ENCODE data around the gene DCLK1. TPM values are rescaled to one million over a fixed set of nuclear protein-coding genes. Genes with fewer than 3 reads are reported as not detected.

The DCLK1 gene
- total RNA-seq, 1 donor from 2014 or later = 6.4 TPM

DNA sequence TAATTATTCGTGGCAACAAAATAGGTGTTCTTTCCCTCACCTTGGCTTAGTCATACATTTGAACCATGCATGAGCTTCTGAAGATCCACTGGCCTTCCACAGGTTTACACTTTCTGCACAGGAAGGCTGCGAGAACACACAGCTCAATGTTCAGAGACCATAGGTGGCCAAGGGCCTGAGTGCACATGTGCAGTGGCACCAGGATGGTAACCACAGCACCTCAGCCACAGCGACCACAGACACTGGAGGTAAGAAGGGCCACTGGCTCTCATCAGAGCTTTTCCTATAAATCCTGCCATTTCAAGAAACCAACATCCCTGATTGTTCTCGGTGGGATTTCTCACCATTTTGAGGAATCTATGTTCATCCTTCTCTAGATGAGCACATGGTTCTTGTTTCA, 1.6 kb downstream of the DCLK1 start:
- Histone ChIP-seq H3F3A (ENCODE audit: low read depth) (no peaks in the 10 kb centered on the region), H3K9me3 (ENCODE audit: low read depth) (no peaks in the 10 kb centered on the region), H3K27ac (no peak overlapping the region), H3K4me2 (peak overlapping the region; percentile 83), H3K9ac (no peak overlapping the region), H2AFZ (replicated peaks) (no peak overlapping the region), H3K27me3 (peaks cover 74% of the 10 kb centered on the region), H3K4me3 (no peak overlapping the region), H3K4me1 (no peaks in the 10 kb centered on the region), H3K36me3 (no peaks in the 10 kb centered on the region), H3K79me2 (ENCODE audit: low read depth) (no peaks in the 10 kb centered on the region), H4K20me1 (ENCODE audit: low read depth) (no peaks in the 10 kb centered on the region)
- H3K36me3 Mint-ChIP-seq = peaks cover 6% of the 10 kb centered on the region
- H3K27me3 Mint-ChIP-seq (ENCODE audit: insufficient read depth, low read depth) = peaks cover 2% of the 10 kb centered on the region
- DNase-seq (ENCODE audit: low spot score) = no peak
- peaks cover 7% of the 10 kb centered on the region for H3K4me1 Mint-ChIP-seq
- H3K27ac Mint-ChIP-seq = no peak overlapping the region
- H3K4me3 Mint-ChIP-seq = peak overlapping the region; percentile 53
- H3K9me3 Mint-ChIP-seq = no peaks in the 10 kb centered on the region
- TF ChIP-seq EZH2phosphoT487 (IDR thresholded peaks at IDR 0.05) (no peak), EZH2 (IDR thresholded peaks at IDR 0.05) (no peak)
- TF ChIP-seq, protein P1, sequence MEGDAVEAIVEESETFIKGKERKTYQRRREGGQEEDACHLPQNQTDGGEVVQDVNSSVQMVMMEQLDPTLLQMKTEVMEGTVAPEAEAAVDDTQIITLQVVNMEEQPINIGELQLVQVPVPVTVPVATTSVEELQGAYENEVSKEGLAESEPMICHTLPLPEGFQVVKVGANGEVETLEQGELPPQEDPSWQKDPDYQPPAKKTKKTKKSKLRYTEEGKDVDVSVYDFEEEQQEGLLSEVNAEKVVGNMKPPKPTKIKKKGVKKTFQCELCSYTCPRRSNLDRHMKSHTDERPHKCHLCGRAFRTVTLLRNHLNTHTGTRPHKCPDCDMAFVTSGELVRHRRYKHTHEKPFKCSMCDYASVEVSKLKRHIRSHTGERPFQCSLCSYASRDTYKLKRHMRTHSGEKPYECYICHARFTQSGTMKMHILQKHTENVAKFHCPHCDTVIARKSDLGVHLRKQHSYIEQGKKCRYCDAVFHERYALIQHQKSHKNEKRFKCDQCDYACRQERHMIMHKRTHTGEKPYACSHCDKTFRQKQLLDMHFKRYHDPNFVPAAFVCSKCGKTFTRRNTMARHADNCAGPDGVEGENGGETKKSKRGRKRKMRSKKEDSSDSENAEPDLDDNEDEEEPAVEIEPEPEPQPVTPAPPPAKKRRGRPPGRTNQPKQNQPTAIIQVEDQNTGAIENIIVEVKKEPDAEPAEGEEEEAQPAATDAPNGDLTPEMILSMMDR (IDR thresholded peaks at IDR 0.05) = no peak

DNA sequence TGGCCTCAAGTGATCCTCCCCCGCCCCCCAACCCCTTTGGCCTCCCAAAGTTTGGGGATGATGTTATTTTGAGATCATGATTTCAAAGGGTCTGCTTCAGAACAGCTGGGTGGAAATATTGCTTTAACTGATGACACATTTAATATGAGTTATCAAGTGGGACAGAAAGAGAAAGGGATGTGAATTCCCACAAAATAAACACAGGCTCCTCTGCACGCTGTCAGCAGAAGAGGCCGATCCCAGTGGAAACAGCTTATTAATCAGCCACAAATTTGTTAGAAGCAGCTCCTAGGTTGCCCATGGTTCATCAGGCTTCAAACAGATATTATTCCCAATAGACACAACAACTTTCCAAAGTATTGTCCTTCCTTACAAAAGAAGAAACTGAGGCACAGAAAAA, 4.7 kb downstream of the DCLK1 start:
- no peaks in the 10 kb centered on the region for H4K20me1 ChIP-seq (ENCODE audit: low read depth)
- no peaks in the 10 kb centered on the region for H3F3A ChIP-seq (ENCODE audit: low read depth)
- H3K9ac ChIP-seq = no peak overlapping the region
- peaks cover 2% of the 10 kb centered on the region for H3K27me3 Mint-ChIP-seq (ENCODE audit: insufficient read depth, low read depth)
- H3K36me3 Mint-ChIP-seq = peaks cover 7% of the 10 kb centered on the region
- no peaks in the 10 kb centered on the region for H3K4me1 ChIP-seq
- TF ChIP-seq EZH2phosphoT487 (IDR thresholded peaks at IDR 0.05) (no peak), EZH2 (IDR thresholded peaks at IDR 0.05) (no peak)
- TF ChIP-seq, protein P1 (IDR thresholded peaks at IDR 0.05) = no peak
- H3K27ac Mint-ChIP-seq = no peak overlapping the region
- DNase-seq (ENCODE audit: low spot score) = no peak
- no peaks in the 10 kb centered on the region for H3K9me3 Mint-ChIP-seq
- H3K4me2 ChIP-seq = no peak overlapping the region
- H3K79me2 ChIP-seq (ENCODE audit: low read depth) = no peaks in the 10 kb centered on the region
- no peak overlapping the region for H3K4me3 ChIP-seq
- H3K36me3 ChIP-seq = no peaks in the 10 kb centered on the region
- no peak overlapping the region for H3K27ac ChIP-seq
- peaks cover 44% of the 10 kb centered on the region for H3K27me3 ChIP-seq
- H3K4me3 Mint-ChIP-seq = no peak overlapping the region
- H3K4me1 Mint-ChIP-seq = peaks cover 7% of the 10 kb centered on the region
- H3K9me3 ChIP-seq (ENCODE audit: low read depth) = no peaks in the 10 kb centered on the region
- H2AFZ ChIP-seq (replicated peaks) = no peak overlapping the region

DNA sequence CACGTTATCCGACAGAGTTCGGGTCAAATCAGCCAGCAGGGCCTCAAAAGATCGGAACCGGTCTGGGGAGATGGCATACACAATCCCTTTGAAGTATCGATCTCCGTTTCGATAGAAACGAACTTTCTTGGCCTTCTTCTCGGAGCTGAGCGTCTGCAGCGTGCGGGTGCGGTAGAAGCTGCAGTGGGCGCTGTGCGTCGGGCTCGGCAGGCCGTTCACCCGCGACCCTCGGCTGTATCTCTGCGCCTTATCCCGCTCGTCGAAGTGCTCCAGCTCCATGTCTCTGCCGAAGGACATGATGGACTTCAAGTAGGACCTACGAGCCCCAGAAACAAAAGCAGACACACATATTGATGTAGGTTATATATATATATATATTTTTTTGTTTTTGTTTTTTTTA, 5.3 kb downstream of the DCLK1 start:
- H3K27ac ChIP-seq = no peak overlapping the region
- no peaks in the 10 kb centered on the region for H3K36me3 ChIP-seq
- no peaks in the 10 kb centered on the region for H3K79me2 ChIP-seq (ENCODE audit: low read depth)
- Mint-ChIP-seq H3K27me3 (ENCODE audit: insufficient read depth, low read depth) (peaks cover 2% of the 10 kb centered on the region), H3K4me3 (no peak overlapping the region), H3K36me3 (peaks cover 7% of the 10 kb centered on the region), H3K4me1 (peaks cover 7% of the 10 kb centered on the region), H3K9me3 (no peaks in the 10 kb centered on the region), H3K27ac (no peak overlapping the region)
- no peak overlapping the region for H3K4me3 ChIP-seq
- no peak overlapping the region for H2AFZ ChIP-seq (replicated peaks)
- H3K4me2 ChIP-seq = no peak overlapping the region
- no peak for DNase-seq (ENCODE audit: low spot score)
- no peak overlapping the region for H3K9ac ChIP-seq
- peaks cover 40% of the 10 kb centered on the region for H3K27me3 ChIP-seq
- no peaks in the 10 kb centered on the region for H3K4me1 ChIP-seq
- no peaks in the 10 kb centered on the region for H3K9me3 ChIP-seq (ENCODE audit: low read depth)
- H3F3A ChIP-seq (ENCODE audit: low read depth) = no peaks in the 10 kb centered on the region
- no peaks in the 10 kb centered on the region for H4K20me1 ChIP-seq (ENCODE audit: low read depth)
- TF ChIP-seq, protein P1 (IDR thresholded peaks at IDR 0.05) = no peak
- TF ChIP-seq EZH2phosphoT487 (IDR thresholded peaks at IDR 0.05) (no peak), EZH2 (IDR thresholded peaks at IDR 0.05) (no peak)
